Measurements from ENCODE around the gene ASIC1.

ASIC1 gene

GRCh38 chr12:50123203-50123602 is 65.8 kb downstream of the ASIC1 start:
- Histone ChIP-seq H3K4me3 (ENCODE audit: extremely low read depth, insufficient read depth, low read length, poor library complexity, severe bottlenecking) (no peak overlapping the region), H3K27ac (ENCODE audit: low read depth, low read length, severe bottlenecking) (no peak overlapping the region), H3K9me3 (ENCODE audit: control insufficient read depth, low read length) (no peaks in the 10 kb centered on the region), H3K36me3 (ENCODE audit: control insufficient read depth, insufficient read depth, low read length) (peaks cover 55% of the 10 kb centered on the region), H3K4me1 (ENCODE audit: control insufficient read depth, insufficient read depth, low read length, poor library complexity, severe bottlenecking) (no peaks in the 10 kb centered on the region)
- 100% methylated on average over 1 of the region's 2 CpGs; no CpG with 5 or more reads in 1 of the 2 experiments for WGBS, 2 experiments (ENCODE audit: insufficient coverage in 2 of 2)

- H3K27ac ChIP-seq (ENCODE audit: low read depth, low read length, severe bottlenecking), result no peak overlapping the region
- no peaks in the 10 kb centered on the region for H3K9me3 ChIP-seq (ENCODE audit: control insufficient read depth, low read length)
- no peak overlapping the region for H3K4me3 ChIP-seq (ENCODE audit: extremely low read depth, insufficient read depth, low read length, poor library complexity, severe bottlenecking)
- H3K4me1 ChIP-seq (ENCODE audit: control insufficient read depth, insufficient read depth, low read length, poor library complexity, severe bottlenecking), result no peaks in the 10 kb centered on the region
- peaks cover 71% of the 10 kb centered on the region for H3K36me3 ChIP-seq (ENCODE audit: control insufficient read depth, insufficient read depth, low read length)
- WGBS, 2 experiments (ENCODE audit: insufficient coverage in 2 of 2), result 100% methylated on average over 1 to 2 of the region's 2 CpGs
Measured at GRCh38 chr12:50127546-50127945, 70.2 kb downstream of the ASIC1 start.

- Histone ChIP-seq H3K9me3 (ENCODE audit: control insufficient read depth, low read length) (no peaks in the 10 kb centered on the region), H3K36me3 (ENCODE audit: control insufficient read depth, insufficient read depth, low read length) (peaks cover 77% of the 10 kb centered on the region), H3K27ac (ENCODE audit: low read depth, low read length, severe bottlenecking) (no peak overlapping the region), H3K4me3 (ENCODE audit: extremely low read depth, insufficient read depth, low read length, poor library complexity, severe bottlenecking) (no peak overlapping the region), H3K4me1 (ENCODE audit: control insufficient read depth, insufficient read depth, low read length, poor library complexity, severe bottlenecking) (no peaks in the 10 kb centered on the region)
- WGBS, 2 experiments (ENCODE audit: insufficient coverage in 2 of 2), result 90 to 100% methylated on average over 2 to 4 of the region's 4 CpGs
Measured at GRCh38 chr12:50129290-50129689, 71.9 kb downstream of the ASIC1 start.

- H3K4me1 ChIP-seq (ENCODE audit: control insufficient read depth, insufficient read depth, low read length, poor library complexity, severe bottlenecking), result peaks cover 4% of the 10 kb centered on the region
- WGBS, 2 experiments (ENCODE audit: insufficient coverage in 2 of 2), result 86 to 95% methylated on average over 2 of the region's 2 CpGs
- peaks cover 90% of the 10 kb centered on the region for H3K36me3 ChIP-seq (ENCODE audit: control insufficient read depth, insufficient read depth, low read length)
- no peak overlapping the region for H3K27ac ChIP-seq (ENCODE audit: low read depth, low read length, severe bottlenecking)
- H3K9me3 ChIP-seq (ENCODE audit: control insufficient read depth, low read length), result no peaks in the 10 kb centered on the region
- no peak overlapping the region for H3K4me3 ChIP-seq (ENCODE audit: extremely low read depth, insufficient read depth, low read length, poor library complexity, severe bottlenecking)
Measured at GRCh38 chr12:50132505-50133135, 75.2 kb downstream of the ASIC1 start.

Data from mesodermal cell (in vitro differentiated cells).